ENCODE data around the gene PFDN1.

Gene PFDN1

GRCh38 chr5:140293091-140293848 is 9.6 kb downstream of the PFDN1 start:
- POLR2A ChIA-PET = no interaction called here
- no peak for DNase-seq
- H3K4me3 ChIP-seq (ENCODE audit: control insufficient read depth in 1 of 7, extremely low read depth in 1 of 7, insufficient read depth in 4 of 7, low read depth in 2 of 7, low read length in 6 of 7) = no peak overlapping the region
- 100% methylated on average over 3 of the region's 4 CpGs for WGBS (ENCODE audit: insufficient coverage)
- peaks cover 0 to 14% (median 0%) of the 10 kb centered on the region in 4 experiments for H3K4me1 ChIP-seq (ENCODE audit: control extremely low read depth in 1 of 4, control insufficient read depth in 4 of 4, insufficient read depth in 4 of 4, low read length in 3 of 4)
- H3K9me3 ChIP-seq (ENCODE audit: control extremely low read depth in 1 of 5, control insufficient read depth in 4 of 5, insufficient read depth in 2 of 5, low read depth in 1 of 5, low read length in 4 of 5) = no peaks in the 10 kb centered on the region
- H3K27ac ChIP-seq (ENCODE audit: insufficient read depth in 1 of 2, low read depth in 1 of 2, low read length in 2 of 2, poor library complexity in 1 of 2, severe bottlenecking in 2 of 2) = no peak overlapping the region
- no peaks in the 10 kb centered on the region for H3K27me3 ChIP-seq (replicated peaks in 2 of 5; ENCODE audit: control insufficient read depth in 4 of 5, insufficient read depth in 5 of 5, low read length in 4 of 5)
- CTCF ChIA-PET = interaction anchor here (0.6 to 1.5 kb wide), 5 partner anchors 46 to 60 kb away, joined by 3 to 6 read pairs (median 4); partner anchors contain the start of gene HBEGF
- H3K36me3 ChIP-seq (ENCODE audit: control insufficient read depth in 4 of 4, insufficient read depth in 4 of 4, low read length in 3 of 4) = peaks cover 0 to 8% (median 4%) of the 10 kb centered on the region in 4 experiments

DNA sequence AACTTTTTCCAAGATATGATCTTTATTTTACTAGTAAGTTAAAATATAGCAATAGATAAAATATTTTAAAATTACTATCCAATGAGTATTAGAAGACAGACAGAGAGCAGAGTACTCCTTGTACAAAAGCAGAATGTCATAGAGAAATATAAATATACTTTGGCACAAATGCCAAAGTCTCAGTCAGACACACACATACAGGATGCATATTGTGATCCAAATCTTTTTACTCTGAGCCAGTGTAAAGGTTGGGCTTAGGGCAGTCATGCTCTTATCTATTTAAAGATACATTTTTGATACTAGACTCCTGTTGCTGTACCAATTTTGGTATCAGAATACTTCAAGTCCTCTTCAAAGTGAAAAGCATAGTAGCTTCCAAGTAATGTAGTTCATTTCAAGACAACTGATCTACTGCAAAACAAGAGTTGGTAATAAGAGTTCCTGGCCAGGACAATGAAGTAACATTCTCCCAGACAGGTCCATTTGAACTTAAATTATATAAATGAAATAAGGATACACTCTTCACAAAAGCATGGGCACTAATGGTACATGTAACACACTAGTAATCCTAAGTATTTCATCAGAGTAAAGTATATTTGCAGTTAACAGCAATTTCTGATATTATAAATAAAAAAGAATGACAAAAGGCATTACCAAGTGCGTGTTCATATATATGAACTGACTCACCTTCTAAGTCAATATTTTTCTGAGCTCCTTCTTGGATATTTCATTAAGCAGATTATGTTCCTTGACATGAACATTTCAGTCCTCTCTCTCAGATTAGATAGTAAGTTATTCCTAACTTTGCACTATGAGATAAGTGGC is 10.5 kb downstream of the PFDN1 start:
- ChIA-PET POLR2A (no interaction called here), CTCF (interaction anchor here (1.2 to 1.5 kb wide), 4 partner anchors 9 to 61 kb away, joined by 3 to 6 read pairs (median 4); no protein-coding TSS in a partner anchor)
- DNase-seq = no peak
- Histone ChIP-seq H3K4me1 (ENCODE audit: control extremely low read depth in 1 of 4, control insufficient read depth in 4 of 4, insufficient read depth in 4 of 4, low read length in 3 of 4) (peaks cover 0 to 14% (median 0%) of the 10 kb centered on the region in 4 experiments), H3K9me3 (ENCODE audit: control extremely low read depth in 1 of 5, control insufficient read depth in 4 of 5, insufficient read depth in 2 of 5, low read depth in 1 of 5, low read length in 4 of 5) (no peaks in the 10 kb centered on the region), H3K27me3 (replicated peaks in 2 of 5; ENCODE audit: control insufficient read depth in 4 of 5, insufficient read depth in 5 of 5, low read length in 4 of 5) (no peaks in the 10 kb centered on the region), H3K27ac (ENCODE audit: insufficient read depth in 1 of 2, low read depth in 1 of 2, low read length in 2 of 2, poor library complexity in 1 of 2, severe bottlenecking in 2 of 2) (no peak overlapping the region), H3K36me3 (ENCODE audit: control insufficient read depth in 4 of 4, insufficient read depth in 4 of 4, low read length in 3 of 4) (peaks cover 0 to 10% (median 2%) of the 10 kb centered on the region in 4 experiments), H3K4me3 (ENCODE audit: control insufficient read depth in 1 of 7, extremely low read depth in 1 of 7, insufficient read depth in 4 of 7, low read depth in 2 of 7, low read length in 6 of 7) (no peak overlapping the region)
- WGBS (ENCODE audit: insufficient coverage) = no CpG with 5 or more reads among the region's 1 CpG

DNA sequence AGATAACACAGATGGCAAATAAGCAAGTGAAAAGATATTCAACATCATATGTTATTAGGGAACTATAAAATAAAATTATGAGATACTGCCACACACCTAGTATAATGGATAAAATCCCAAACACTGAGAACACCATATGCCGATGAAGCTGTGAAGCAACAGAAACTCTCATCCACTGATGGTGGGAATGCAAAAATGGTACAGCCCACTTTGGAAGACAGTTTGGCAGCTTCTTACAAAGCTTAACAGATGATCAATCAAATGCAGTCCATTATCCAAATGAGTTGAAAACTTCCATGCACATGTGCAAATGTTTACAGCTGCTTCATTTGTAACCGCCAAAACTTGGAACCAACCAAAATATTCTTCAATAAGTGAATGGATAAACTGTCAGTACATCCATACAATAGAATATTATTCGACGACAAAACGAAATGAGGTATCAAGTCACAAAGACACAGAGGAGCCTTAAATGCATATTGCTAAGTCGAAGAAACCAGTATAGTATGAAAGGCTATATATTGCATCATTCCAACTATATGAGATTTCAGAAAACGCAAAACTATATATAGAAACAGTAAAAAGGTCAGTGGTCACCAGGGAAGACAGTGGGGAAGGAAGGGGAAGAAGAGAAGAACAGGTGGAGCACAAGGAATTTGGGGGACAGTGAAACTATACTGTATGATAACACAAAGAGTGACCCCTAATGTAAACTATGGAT is 14.9 kb downstream of the PFDN1 start:
- Histone ChIP-seq H3K4me3 (ENCODE audit: control insufficient read depth in 1 of 7, extremely low read depth in 1 of 7, insufficient read depth in 4 of 7, low read depth in 2 of 7, low read length in 6 of 7) (no peak overlapping the region), H3K27ac (ENCODE audit: insufficient read depth in 1 of 2, low read depth in 1 of 2, low read length in 2 of 2, poor library complexity in 1 of 2, severe bottlenecking in 2 of 2) (no peak overlapping the region), H3K36me3 (ENCODE audit: control insufficient read depth in 4 of 4, insufficient read depth in 4 of 4, low read length in 3 of 4) (peaks cover 0 to 10% (median 2%) of the 10 kb centered on the region in 4 experiments), H3K27me3 (replicated peaks in 2 of 5; ENCODE audit: control insufficient read depth in 4 of 5, insufficient read depth in 5 of 5, low read length in 4 of 5) (no peaks in the 10 kb centered on the region), H3K9me3 (ENCODE audit: control extremely low read depth in 1 of 5, control insufficient read depth in 4 of 5, insufficient read depth in 2 of 5, low read depth in 1 of 5, low read length in 4 of 5) (no peaks in the 10 kb centered on the region), H3K4me1 (ENCODE audit: control extremely low read depth in 1 of 4, control insufficient read depth in 4 of 4, insufficient read depth in 4 of 4, low read length in 3 of 4) (peaks cover 0 to 7% (median 1%) of the 10 kb centered on the region in 4 experiments)
- no peak for DNase-seq
- 80% methylated on average over 1 of the region's 7 CpGs for WGBS (ENCODE audit: insufficient coverage)
- CTCF ChIA-PET = interaction anchor here (0.5 to 2.1 kb wide), 3 partner anchors 43 to 109 kb away, joined by 3 to 6 read pairs (median 3); partner anchors contain the start of gene HBEGF
- POLR2A ChIA-PET = no interaction called here

GRCh38 chr5:140286424-140286823 is 16.5 kb downstream of the PFDN1 start:
- H3K9me3 ChIP-seq (ENCODE audit: control extremely low read depth in 1 of 5, control insufficient read depth in 4 of 5, insufficient read depth in 2 of 5, low read depth in 1 of 5, low read length in 4 of 5) = no peaks in the 10 kb centered on the region
- no peak overlapping the region for H3K27ac ChIP-seq (ENCODE audit: insufficient read depth in 1 of 2, low read depth in 1 of 2, low read length in 2 of 2, poor library complexity in 1 of 2, severe bottlenecking in 2 of 2)
- H3K4me1 ChIP-seq (ENCODE audit: control extremely low read depth in 1 of 4, control insufficient read depth in 4 of 4, insufficient read depth in 4 of 4, low read length in 3 of 4) = peaks cover 0 to 7% (median 1%) of the 10 kb centered on the region in 4 experiments
- CTCF ChIA-PET = interaction anchor here (1.5 to 2.1 kb wide), 2 partner anchors 11 to 41 kb away, joined by 3 to 6 read pairs; no protein-coding TSS in a partner anchor
- POLR2A ChIA-PET = no interaction called here
- peaks cover 0 to 10% (median 2%) of the 10 kb centered on the region in 4 experiments for H3K36me3 ChIP-seq (ENCODE audit: control insufficient read depth in 4 of 4, insufficient read depth in 4 of 4, low read length in 3 of 4)
- no peaks in the 10 kb centered on the region for H3K27me3 ChIP-seq (replicated peaks in 2 of 5; ENCODE audit: control insufficient read depth in 4 of 5, insufficient read depth in 5 of 5, low read length in 4 of 5)
- H3K4me3 ChIP-seq (ENCODE audit: control insufficient read depth in 1 of 7, extremely low read depth in 1 of 7, insufficient read depth in 4 of 7, low read depth in 2 of 7, low read length in 6 of 7) = no peak overlapping the region
- WGBS (ENCODE audit: insufficient coverage) = 100% methylated on average over 1 of the region's 5 CpGs
- no peak for DNase-seq

DNA sequence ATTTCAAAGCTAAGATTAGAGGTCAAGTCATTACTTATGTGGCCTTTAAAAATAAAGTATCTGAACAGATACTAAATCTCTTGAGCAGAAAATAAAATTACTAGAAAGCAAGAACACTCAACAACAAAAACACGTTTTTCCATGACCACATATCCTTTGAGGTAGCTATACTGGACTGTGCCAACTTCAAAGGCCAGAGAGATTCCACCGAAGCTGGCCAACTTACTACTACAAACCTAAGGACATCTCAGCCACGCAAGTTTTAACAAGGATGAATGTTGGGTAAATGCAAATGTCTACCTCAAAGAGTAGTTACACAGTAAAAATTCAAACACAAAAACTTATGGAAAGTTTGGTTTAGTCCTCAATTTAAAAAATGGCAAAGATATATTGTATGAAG is 18.9 kb downstream of the PFDN1 start:
- H3K4me1 ChIP-seq (ENCODE audit: control extremely low read depth in 1 of 4, control insufficient read depth in 4 of 4, insufficient read depth in 4 of 4, low read length in 3 of 4) = peaks cover 0 to 7% (median 1%) of the 10 kb centered on the region in 4 experiments
- no peaks in the 10 kb centered on the region for H3K27me3 ChIP-seq (replicated peaks in 2 of 5; ENCODE audit: control insufficient read depth in 4 of 5, insufficient read depth in 5 of 5, low read length in 4 of 5)
- H3K9me3 ChIP-seq (ENCODE audit: control extremely low read depth in 1 of 5, control insufficient read depth in 4 of 5, insufficient read depth in 2 of 5, low read depth in 1 of 5, low read length in 4 of 5) = no peaks in the 10 kb centered on the region
- ChIA-PET POLR2A (no interaction called here), CTCF (interaction anchor here (0.9 to 3.7 kb wide), 2 partner anchors 40 to 68 kb away, joined by 3 to 17 read pairs; no protein-coding TSS in a partner anchor)
- H3K36me3 ChIP-seq (ENCODE audit: control insufficient read depth in 4 of 4, insufficient read depth in 4 of 4, low read length in 3 of 4) = peaks cover 3 to 4% (median 3%) of the 10 kb centered on the region in 4 experiments
- H3K4me3 ChIP-seq (ENCODE audit: control insufficient read depth in 1 of 7, extremely low read depth in 1 of 7, insufficient read depth in 4 of 7, low read depth in 2 of 7, low read length in 6 of 7) = no peak overlapping the region
- H3K27ac ChIP-seq (ENCODE audit: insufficient read depth in 1 of 2, low read depth in 1 of 2, low read length in 2 of 2, poor library complexity in 1 of 2, severe bottlenecking in 2 of 2) = no peak overlapping the region
- DNase-seq = no peak
- 80% methylated on average over 1 of the region's 3 CpGs for WGBS (ENCODE audit: insufficient coverage)

GRCh38 chr5:140282266-140282665 is 20.6 kb downstream of the PFDN1 start:
- H3K36me3 ChIP-seq (ENCODE audit: control insufficient read depth in 4 of 4, insufficient read depth in 4 of 4, low read length in 3 of 4) = peaks cover 0 to 8% (median 5%) of the 10 kb centered on the region in 4 experiments
- H3K9me3 ChIP-seq (ENCODE audit: control extremely low read depth in 1 of 5, control insufficient read depth in 4 of 5, insufficient read depth in 2 of 5, low read depth in 1 of 5, low read length in 4 of 5) = peaks cover 0 to 4% (median 0%) of the 10 kb centered on the region in 5 experiments
- no peak overlapping the region for H3K4me3 ChIP-seq (ENCODE audit: control insufficient read depth in 1 of 7, extremely low read depth in 1 of 7, insufficient read depth in 4 of 7, low read depth in 2 of 7, low read length in 6 of 7)
- no peak for DNase-seq
- peaks cover 0 to 7% (median 1%) of the 10 kb centered on the region in 4 experiments for H3K4me1 ChIP-seq (ENCODE audit: control extremely low read depth in 1 of 4, control insufficient read depth in 4 of 4, insufficient read depth in 4 of 4, low read length in 3 of 4)
- WGBS (ENCODE audit: insufficient coverage) = no CpG with 5 or more reads among the region's 2 CpGs
- H3K27ac ChIP-seq (ENCODE audit: insufficient read depth in 1 of 2, low read depth in 1 of 2, low read length in 2 of 2, poor library complexity in 1 of 2, severe bottlenecking in 2 of 2) = no peak overlapping the region
- no peaks in the 10 kb centered on the region for H3K27me3 ChIP-seq (replicated peaks in 2 of 5; ENCODE audit: control insufficient read depth in 4 of 5, insufficient read depth in 5 of 5, low read length in 4 of 5)
- CTCF ChIA-PET = interaction anchor here (0.7 to 3.7 kb wide), 2 partner anchors 38 to 71 kb away, joined by 3 to 17 read pairs; no protein-coding TSS in a partner anchor
- POLR2A ChIA-PET = no interaction called here

Measured in common myeloid progenitor, CD34-positive (primary cell).